Measurements from ENCODE around the gene EVC2. TPM values are rescaled to one million over a fixed set of nuclear protein-coding genes. Genes with fewer than 3 reads are reported as not detected.

Gene EVC2
- total RNA-seq, 1 experiment from 2014 or later, result 7.8 TPM

DNA sequence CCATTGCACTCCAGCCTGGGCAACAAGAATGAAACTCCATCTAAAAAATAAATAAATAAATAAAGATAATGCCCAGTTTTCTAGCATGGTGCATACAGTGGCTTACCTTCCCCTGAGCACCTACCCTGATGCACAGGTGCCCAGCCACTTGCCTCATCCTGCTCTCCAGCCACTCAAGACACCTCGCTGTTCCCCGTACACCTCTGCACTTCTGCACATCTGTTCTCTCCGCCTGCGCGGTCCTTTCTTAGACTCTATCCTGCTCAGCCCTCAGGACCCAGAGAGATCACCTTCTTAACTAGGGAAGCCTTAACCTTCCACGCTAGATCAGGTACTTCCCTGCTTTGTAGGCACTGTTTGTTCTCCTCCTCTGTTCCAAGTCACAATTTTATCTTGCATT, 5.5 kb upstream of the EVC2 start:
- no peak overlapping the region for H3K56ac ChIP-seq (ENCODE audit: insufficient read length, low read depth, low read length)
- H2BK15ac ChIP-seq (ENCODE audit: low read depth, low read length), result no peak overlapping the region
- no peaks in the 10 kb centered on the region for H4K20me1 ChIP-seq (ENCODE audit: control insufficient read depth, insufficient read depth, insufficient read length)
- H2BK20ac ChIP-seq (ENCODE audit: low read depth, low read length, poor library complexity, severe bottlenecking), result no peak overlapping the region
- no peak overlapping the region for H3K18ac ChIP-seq (ENCODE audit: insufficient read length, low read depth, low read length)
- no peak overlapping the region for H3K14ac ChIP-seq (ENCODE audit: insufficient read depth, low read length)
- no peak overlapping the region for H4K8ac ChIP-seq (replicated peaks; ENCODE audit: insufficient read length, low read depth, low read length)
- Mint-ChIP-seq H3K27me3 (ENCODE audit: low read depth) (peaks cover 17% of the 10 kb centered on the region), H3K9me3 (peaks cover 13% of the 10 kb centered on the region in 2 experiments), H3K4me1 (peaks cover 17 to 21% of the 10 kb centered on the region in 2 experiments), H3K4me3 (no peak overlapping the region), H3K36me3 (ENCODE audit: insufficient read depth in 1 of 3, low read depth in 3 of 3) (peaks cover 11 to 23% (median 17%) of the 10 kb centered on the region in 3 experiments), H3K27ac (no peak overlapping the region)
- no CpG with 5 or more reads among the region's 6 CpGs for WGBS (ENCODE audit: extremely low coverage, insufficient read length, low lambda C conversion rate)
- no peak overlapping the region for H3K9ac ChIP-seq (ENCODE audit: extremely low read depth, insufficient read length, low read length)
- H3K23me2 ChIP-seq (ENCODE audit: insufficient read length, low read depth, low read length, poor library complexity, severe bottlenecking), result peaks cover 9% of the 10 kb centered on the region
- H3K4ac ChIP-seq (ENCODE audit: low read depth, low read length), result no peak overlapping the region
- no peak overlapping the region for H3K4me2 ChIP-seq (ENCODE audit: insufficient read depth, insufficient read length, low read length)
- no peak overlapping the region for H2BK120ac ChIP-seq (ENCODE audit: low read depth, low read length, poor library complexity, severe bottlenecking)
- H3K79me2 ChIP-seq (ENCODE audit: insufficient read depth, low read length), result no peaks in the 10 kb centered on the region; the same call in 1 of the 2 replicates
- no peaks in the 10 kb centered on the region for H3K9me3 ChIP-seq (ENCODE audit: control insufficient read depth, low read depth, low read length)
- no peak overlapping the region for H3K23ac ChIP-seq (ENCODE audit: insufficient read length, low read depth, low read length)
- no peak overlapping the region for H2AK5ac ChIP-seq (ENCODE audit: insufficient read length, low read length)
- H2BK5ac ChIP-seq (ENCODE audit: insufficient read length, low read length), result no peak overlapping the region
- no peaks in the 10 kb centered on the region for H3K4me1 ChIP-seq (ENCODE audit: insufficient read depth, low read length)
- H3T11ph ChIP-seq (ENCODE audit: low read length), result no peak overlapping the region
- H4K5ac ChIP-seq (ENCODE audit: insufficient read length, low read depth, low read length), result no peak overlapping the region
- H2BK12ac ChIP-seq (ENCODE audit: insufficient read length, low read depth, low read length), result no peak overlapping the region
- no peaks in the 10 kb centered on the region for H3K79me1 ChIP-seq (ENCODE audit: insufficient read depth, low read depth, low read length, poor library complexity, severe bottlenecking)
- TF ChIP-seq, protein P1, sequence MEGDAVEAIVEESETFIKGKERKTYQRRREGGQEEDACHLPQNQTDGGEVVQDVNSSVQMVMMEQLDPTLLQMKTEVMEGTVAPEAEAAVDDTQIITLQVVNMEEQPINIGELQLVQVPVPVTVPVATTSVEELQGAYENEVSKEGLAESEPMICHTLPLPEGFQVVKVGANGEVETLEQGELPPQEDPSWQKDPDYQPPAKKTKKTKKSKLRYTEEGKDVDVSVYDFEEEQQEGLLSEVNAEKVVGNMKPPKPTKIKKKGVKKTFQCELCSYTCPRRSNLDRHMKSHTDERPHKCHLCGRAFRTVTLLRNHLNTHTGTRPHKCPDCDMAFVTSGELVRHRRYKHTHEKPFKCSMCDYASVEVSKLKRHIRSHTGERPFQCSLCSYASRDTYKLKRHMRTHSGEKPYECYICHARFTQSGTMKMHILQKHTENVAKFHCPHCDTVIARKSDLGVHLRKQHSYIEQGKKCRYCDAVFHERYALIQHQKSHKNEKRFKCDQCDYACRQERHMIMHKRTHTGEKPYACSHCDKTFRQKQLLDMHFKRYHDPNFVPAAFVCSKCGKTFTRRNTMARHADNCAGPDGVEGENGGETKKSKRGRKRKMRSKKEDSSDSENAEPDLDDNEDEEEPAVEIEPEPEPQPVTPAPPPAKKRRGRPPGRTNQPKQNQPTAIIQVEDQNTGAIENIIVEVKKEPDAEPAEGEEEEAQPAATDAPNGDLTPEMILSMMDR (conservative IDR thresholded peaks at IDR 0.05), result no peak
- no peak overlapping the region for H4K91ac ChIP-seq (ENCODE audit: insufficient read length, low read depth, low read length)
- peaks cover 5% of the 10 kb centered on the region; the same call in 1 of the 2 replicates for H3K27me3 ChIP-seq (ENCODE audit: insufficient read depth, low read length)
- H3K27ac ChIP-seq (ENCODE audit: insufficient read length, low read depth, low read length), result no peak overlapping the region
- no peak for DNase-seq
- H2AFZ ChIP-seq (ENCODE audit: low read length), result no peak overlapping the region
